HepG2 (cell line): ENCODE data around the gene ZNF281. TPM values are rescaled to one million over a fixed set of nuclear protein-coding genes. Genes with fewer than 3 reads are reported as not detected.

ENCODE experiments used
- ATAC-seq: fragments of 200-7000 bp; cut with Tn5 transposase; 3 replicates; pipeline ENCODE4 v1.9.1; 2020; ENCODE audit warnings: mild to moderate bottlenecking, moderate library complexity
- BruUV-seq: library from RNA; stranded (reverse); fragments of 400-500 nt; replicated peaks from 2 replicates; lab custom pipeline; 2021; lab: Mats Ljungman, UMichigan
- CTCF ChIA-PET: fragments of 300-600 bp; formaldehyde crosslinking; extraction: SDS; loops from one replicate; lab custom pipeline; 2021; ENCODE audit warnings: low total read pairs, inconsistent platforms, low intra/inter-chr PET ratio; lab: Yijun Ruan, JAX
- POLR2A ChIA-PET: fragments of 350-600 bp; sonication (Branson Sonifier 250); formaldehyde crosslinking; loops from one replicate; lab custom pipeline; 2020; ENCODE audit warnings: antibody characterized with exemption, inconsistent platforms; lab: Yijun Ruan, JAX
- DNase-seq: peaks from one replicate; pipeline ENCODE4 v3.0.0-alpha.2; 2015; ENCODE audit warnings: low spot score
- FAIRE-seq: peaks from 3 replicates; lab custom pipeline; 2011; peaks lifted over from hg19 to GRCh38; lab: Jason Lieb, UNC
- H2AFZ ChIP-seq: one replicate; pipeline ENCODE4 v1.6.1; 2011; ENCODE audit warnings: low read length, inconsistent platforms
- H3K27ac ChIP-seq: fragments of 300-600 bp; 3 replicates; pipeline ENCODE4 v1.8.0; 2011; ENCODE audit warnings: mixed run types, mild to moderate bottlenecking, mixed read lengths, low read length, inconsistent platforms; ENCODE audit not compliant: insufficient read depth; ENCODE audit errors: extremely low read length
- H3K27me3 ChIP-seq, 2 experiments: fragments of 200-600 bp in 1 of 2; 2 replicates in 1 of 2; 3 replicates in 1 of 2; pipeline versions ENCODE4 v1.6.0 to v1.8.0; 2011; ENCODE audit warnings: low read length in 2 of 2, mild to moderate bottlenecking in 2 of 2, moderate library complexity in 2 of 2, inconsistent platforms in 1 of 2; ENCODE audit not compliant: insufficient read depth in 2 of 2, control insufficient read depth in 1 of 2
- H3K36me3 ChIP-seq, 2 experiments: fragments of 200-600 bp in 1 of 2; replicated peaks in 1 of 2; 2 replicates in 1 of 2; 3 replicates in 1 of 2; pipeline versions ENCODE4 v1.5.1 to v1.8.0; 2011; ENCODE audit warnings: low read length in 2 of 2, inconsistent platforms in 1 of 2; ENCODE audit not compliant: insufficient read depth in 2 of 2, control insufficient read depth in 1 of 2
- H3K4me1 ChIP-seq: 2 replicates; pipeline ENCODE4 v1.5.1; 2012; ENCODE audit warnings: low read length, inconsistent platforms; ENCODE audit not compliant: insufficient read depth
- H3K4me2 ChIP-seq: 2 replicates; pipeline ENCODE4 v1.6.0; 2011; ENCODE audit warnings: low read depth, low read length, inconsistent platforms
- H3K4me3 ChIP-seq, 3 experiments: fragments of 200-600 bp in 1 of 3; sonication (generic), shearing (Covaris generic) in 1 of 3; replicated peaks in 1 of 3; 2 replicates each; pipeline ENCODE4 v1.5.1; 2011 to 2016; ENCODE audit warnings: low read length in 3 of 3, inconsistent platforms in 2 of 3, low read depth in 2 of 3, mild to moderate bottlenecking in 2 of 3, control low read depth in 1 of 3, mixed read lengths in 1 of 3; ENCODE audit not compliant: insufficient read depth in 1 of 3
- H3K79me2 ChIP-seq: one replicate; pipeline ENCODE4 v1.6.1; 2011; ENCODE audit warnings: low read length, inconsistent platforms; ENCODE audit not compliant: insufficient read depth
- H3K9ac ChIP-seq: 2 replicates; pipeline ENCODE4 v1.6.0; 2011; ENCODE audit warnings: mild to moderate bottlenecking, low read depth, low read length, inconsistent platforms; ENCODE audit not compliant: insufficient read depth
- H3K9me3 ChIP-seq: 2 replicates; pipeline ENCODE4 v1.5.1; 2012; ENCODE audit warnings: mild to moderate bottlenecking, low read length
- H4K20me1 ChIP-seq: 2 replicates; pipeline ENCODE4 v1.6.0; 2011; ENCODE audit warnings: inconsistent platforms, mild to moderate bottlenecking, low read length, moderate library complexity; ENCODE audit not compliant: insufficient read depth
- AGO1 ChIP-seq: fragments of 200-400 bp; formaldehyde crosslinking; IDR thresholded peaks from 2 replicates; pipeline ENCODE4 v1.6.1; 2017; ENCODE audit warnings: mild to moderate bottlenecking, low read depth, low read length, moderate library complexity; ENCODE audit not compliant: poor library complexity, severe bottlenecking
- CENPT ChIP-seq: sonication (generic); formaldehyde crosslinking; IDR thresholded peaks from 2 replicates; pipeline ENCODE4 v1.8.0; 2022; ENCODE audit warnings: low read depth, mild to moderate bottlenecking, moderate library complexity, missing genetic modification reagents
- DPF2 ChIP-seq: sonication (generic); formaldehyde crosslinking; IDR thresholded peaks from 2 replicates; pipeline ENCODE4 v1.4.0; 2020; ENCODE audit warnings: mild to moderate bottlenecking, low read depth, missing genetic modification reagents, borderline replicate concordance
- GFI1 ChIP-seq: sonication (generic); formaldehyde crosslinking; IDR thresholded peaks from 2 replicates; pipeline ENCODE4 v1.5.0; 2020; ENCODE audit warnings: missing genetic modification reagents, mild to moderate bottlenecking, borderline replicate concordance
- KLF9 ChIP-seq: IDR thresholded peaks from 2 replicates; pipeline ENCODE4 v1.6.1; 2016; ENCODE audit warnings: low read depth
- PAX8 ChIP-seq: sonication (generic); formaldehyde crosslinking; IDR thresholded peaks from 2 replicates; pipeline ENCODE4 v1.8.0; 2022; ENCODE audit warnings: mild to moderate bottlenecking, missing genetic modification reagents, borderline replicate concordance
- POGK ChIP-seq: sonication (generic); formaldehyde crosslinking; conservative IDR thresholded peaks from 2 replicates; pipeline ENCODE4 v1.8.0; 2022; ENCODE audit warnings: mild to moderate bottlenecking, moderate library complexity, missing genetic modification reagents
- REPIN1 ChIP-seq: sonication (generic); formaldehyde crosslinking; IDR thresholded peaks from 2 replicates; pipeline ENCODE4 v1.8.0; 2022; ENCODE audit warnings: missing genetic modification reagents, low read depth, mild to moderate bottlenecking, borderline replicate concordance
- RFXAP ChIP-seq: sonication (generic); formaldehyde crosslinking; IDR thresholded peaks from 2 replicates; pipeline ENCODE4 v1.4.0; 2020; ENCODE audit warnings: missing genetic modification reagents, borderline replicate concordance
- ZBTB14 ChIP-seq: sonication (generic); formaldehyde crosslinking; IDR thresholded peaks from 2 replicates; pipeline ENCODE4 v1.4.0; 2020; ENCODE audit warnings: missing genetic modification reagents
- WGBS: methylation state at CpG from one replicate; pipeline ENCODE4 v1.1.6; 2017; ENCODE audit warnings: low lambda C conversion rate; 5-methylcytosine and 5-hydroxymethylcytosine counted together
- in situ Hi-C: cut with HindIII; loops from 2 replicates; pipeline ENCODE4 v1.10.0; 2017; ENCODE audit warnings: low pct_unique_long_range_greater_than_20kb; ENCODE audit not compliant: extremely low pct_ligation_motif_present
- intact Hi-C: fragments of 100-400 bp; cut with micrococcal nuclease; formaldehyde crosslinking; loops from one replicate; pipeline ENCODE4 v1.10.0; 2022; ENCODE audit not compliant: unreplicated experiment
- polyA plus RNA-seq, 8 experiments: library from polyadenylated mRNA; depleted of rRNA in 3 of 8; stranded (reverse) in 7 of 8; unstranded in 1 of 8; fragments of >200 nt; fragmentation: Illumina TruSeq in 4 of 8; extraction: Trizol in 4 of 8; gene quantifications; 2 replicates each; pipeline versions ENCODE4 v1.2.1 to v1.2.3, GENCODE V29; 2011 to 2016; ENCODE audit warnings: low read depth in 4 of 8, missing spikeins in 1 of 8, mixed read lengths in 1 of 8; ENCODE audit not compliant: insufficient read depth in 1 of 8
- total RNA-seq, 5 experiments: library from RNA; depleted of rRNA; stranded (reverse); fragments of >200 nt; fragmentation: Illumina TruSeq; extraction: Trizol; gene quantifications; 2 replicates each; pipeline ENCODE4 v1.2.3, GENCODE V29; 2016; ENCODE audit warnings: low read depth in 1 of 5
- TF ChIP-seq, protein P1 (sequence below): sonication (generic); formaldehyde crosslinking; IDR thresholded peaks from 2 replicates; pipeline ENCODE4 v1.4.0; 2020; ENCODE audit warnings: mild to moderate bottlenecking, missing genetic modification reagents
- TF ChIP-seq, protein P2 (sequence below): sonication (generic); formaldehyde crosslinking; IDR thresholded peaks from 2 replicates; pipeline ENCODE4 v1.8.0; 2022; ENCODE audit warnings: low read depth, missing genetic modification reagents
- TF ChIP-seq, protein P3 (sequence below): sonication (generic); formaldehyde crosslinking; IDR thresholded peaks from 2 replicates; pipeline ENCODE4 v1.8.1; 2023; ENCODE audit warnings: mild to moderate bottlenecking, moderate library complexity, missing genetic modification reagents
- TF ChIP-seq, protein P4 (sequence below), 2 experiments: sonication (generic) in 1 of 2; formaldehyde crosslinking in 1 of 2; IDR thresholded peaks; 2 replicates each; pipeline versions ENCODE4 v1.4.0 to v1.6.1; 2018 to 2020; ENCODE audit warnings: missing genetic modification reagents in 2 of 2, borderline replicate concordance in 1 of 2, low read depth in 1 of 2, mild to moderate bottlenecking in 1 of 2, missing biosample characterization in 1 of 2

The ZNF281 gene
- total and polyA plus RNA-seq, 2 of the 13 experiments (the other 11 are each of a cell fraction or from before 2014, with no cell fraction given) = 7.7 to 20.6 TPM

- Histone ChIP-seq H3K4me2 (no peak overlapping the region), H3K27ac (no peak overlapping the region), H3K36me3 (no peaks in the 10 kb centered on the region), H3K4me3 (no peak overlapping the region), H4K20me1 (no peaks in the 10 kb centered on the region), H3K4me1 (peaks cover 43% of the 10 kb centered on the region), H3K9me3 (no peaks in the 10 kb centered on the region), H3K79me2 (no peaks in the 10 kb centered on the region), H2AFZ (no peak overlapping the region), H3K9ac (no peak overlapping the region), H3K27me3 (no peaks in the 10 kb centered on the region)
- in situ Hi-C loops = no loop called here
- FAIRE-seq = no peak
- ChIA-PET CTCF (no interaction called here), POLR2A (no interaction called here)
- no peak for DNase-seq
- no peak for ATAC-seq
- 71% methylated on average over 3 of the region's 3 CpGs for WGBS
- intact Hi-C loops = no loop called here
- BruUV-seq = no TSS peak
- no peak for TF ChIP-seq KLF9 (CRISPR knock-in tag)
- no peak for TF ChIP-seq CENPT (CRISPR knock-in tag)
- TF ChIP-seq AGO1 = no peak
- TF ChIP-seq, protein P1, sequence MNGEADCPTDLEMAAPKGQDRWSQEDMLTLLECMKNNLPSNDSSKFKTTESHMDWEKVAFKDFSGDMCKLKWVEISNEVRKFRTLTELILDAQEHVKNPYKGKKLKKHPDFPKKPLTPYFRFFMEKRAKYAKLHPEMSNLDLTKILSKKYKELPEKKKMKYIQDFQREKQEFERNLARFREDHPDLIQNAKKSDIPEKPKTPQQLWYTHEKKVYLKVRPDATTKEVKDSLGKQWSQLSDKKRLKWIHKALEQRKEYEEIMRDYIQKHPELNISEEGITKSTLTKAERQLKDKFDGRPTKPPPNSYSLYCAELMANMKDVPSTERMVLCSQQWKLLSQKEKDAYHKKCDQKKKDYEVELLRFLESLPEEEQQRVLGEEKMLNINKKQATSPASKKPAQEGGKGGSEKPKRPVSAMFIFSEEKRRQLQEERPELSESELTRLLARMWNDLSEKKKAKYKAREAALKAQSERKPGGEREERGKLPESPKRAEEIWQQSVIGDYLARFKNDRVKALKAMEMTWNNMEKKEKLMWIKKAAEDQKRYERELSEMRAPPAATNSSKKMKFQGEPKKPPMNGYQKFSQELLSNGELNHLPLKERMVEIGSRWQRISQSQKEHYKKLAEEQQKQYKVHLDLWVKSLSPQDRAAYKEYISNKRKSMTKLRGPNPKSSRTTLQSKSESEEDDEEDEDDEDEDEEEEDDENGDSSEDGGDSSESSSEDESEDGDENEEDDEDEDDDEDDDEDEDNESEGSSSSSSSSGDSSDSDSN = no peak
- TF ChIP-seq DPF2 (CRISPR knock-in tag) = no peak
- no peak for TF ChIP-seq ZBTB14 (CRISPR knock-in tag)
- TF ChIP-seq, protein P2, sequence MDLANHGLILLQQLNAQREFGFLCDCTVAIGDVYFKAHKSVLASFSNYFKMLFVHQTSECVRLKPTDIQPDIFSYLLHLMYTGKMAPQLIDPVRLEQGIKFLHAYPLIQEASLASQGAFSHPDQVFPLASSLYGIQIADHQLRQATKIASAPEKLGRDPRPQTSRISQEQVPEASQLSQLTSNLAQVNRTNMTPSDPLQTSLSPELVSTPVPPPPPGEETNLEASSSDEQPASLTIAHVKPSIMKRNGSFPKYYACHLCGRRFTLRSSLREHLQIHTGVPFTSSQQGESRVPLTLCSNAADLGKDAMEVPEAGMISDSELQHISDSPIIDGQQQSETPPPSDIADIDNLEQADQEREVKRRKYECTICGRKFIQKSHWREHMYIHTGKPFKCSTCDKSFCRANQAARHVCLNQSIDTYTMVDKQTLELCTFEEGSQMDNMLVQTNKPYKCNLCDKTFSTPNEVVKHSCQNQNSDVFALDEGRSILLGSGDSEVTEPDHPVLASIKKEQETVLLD (CRISPR knock-in tag) = no peak
- TF ChIP-seq, protein P3, sequence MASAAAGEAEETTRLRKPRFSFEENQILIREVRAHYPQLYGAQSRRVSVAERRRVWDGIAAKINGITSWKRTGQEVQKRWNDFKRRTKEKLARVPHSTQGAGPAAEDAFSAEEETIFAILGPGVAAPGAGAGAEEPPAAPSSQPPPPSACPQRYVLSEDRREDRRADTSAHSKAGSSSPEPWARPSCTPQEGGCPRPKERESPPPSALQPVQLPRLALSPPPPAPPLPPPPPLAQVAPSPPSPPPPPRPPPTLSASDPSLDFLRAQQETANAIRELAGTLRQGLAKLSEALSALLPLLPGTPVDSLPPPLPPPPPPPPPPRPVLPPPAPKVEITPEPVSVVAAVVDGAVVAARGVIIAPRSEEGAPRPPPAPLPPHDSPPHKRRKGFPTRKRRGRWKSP (CRISPR knock-in tag) = no peak
- TF ChIP-seq, protein P4, sequence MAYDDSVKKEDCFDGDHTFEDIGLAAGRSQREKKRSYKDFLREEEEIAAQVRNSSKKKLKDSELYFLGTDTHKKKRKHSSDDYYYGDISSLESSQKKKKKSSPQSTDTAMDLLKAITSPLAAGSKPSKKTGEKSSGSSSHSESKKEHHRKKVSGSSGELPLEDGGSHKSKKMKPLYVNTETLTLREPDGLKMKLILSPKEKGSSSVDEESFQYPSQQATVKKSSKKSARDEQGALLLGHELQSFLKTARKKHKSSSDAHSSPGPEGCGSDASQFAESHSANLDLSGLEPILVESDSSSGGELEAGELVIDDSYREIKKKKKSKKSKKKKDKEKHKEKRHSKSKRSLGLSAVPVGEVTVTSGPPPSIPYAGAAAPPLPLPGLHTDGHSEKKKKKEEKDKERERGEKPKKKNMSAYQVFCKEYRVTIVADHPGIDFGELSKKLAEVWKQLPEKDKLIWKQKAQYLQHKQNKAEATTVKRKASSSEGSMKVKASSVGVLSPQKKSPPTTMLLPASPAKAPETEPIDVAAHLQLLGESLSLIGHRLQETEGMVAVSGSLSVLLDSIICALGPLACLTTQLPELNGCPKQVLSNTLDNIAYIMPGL (CRISPR knock-in tag; IDR thresholded peaks at IDR 0.05; ENCODE audit: borderline replicate concordance in 1 of 2, low read depth in 1 of 2) = no peak
- no peak for TF ChIP-seq GFI1 (CRISPR knock-in tag)
- no peak for TF ChIP-seq RFXAP (CRISPR knock-in tag)
- TF ChIP-seq PAX8 (CRISPR knock-in tag) = no peak
- TF ChIP-seq REPIN1 (CRISPR knock-in tag) = no peak
- no peak for TF ChIP-seq POGK (CRISPR knock-in tag)
These were observed 12.4 kb upstream of the ZNF281 start for GRCh38 chr1:200422211-200422610.
